ENCODE measurements around the gene P2RY6.
"Not testable (repeated sequence)": the region's sequence is repeated elsewhere in the genome, so short reads cannot be mapped to it uniquely, and the experiment has no call there.

Gene P2RY6, protein sequence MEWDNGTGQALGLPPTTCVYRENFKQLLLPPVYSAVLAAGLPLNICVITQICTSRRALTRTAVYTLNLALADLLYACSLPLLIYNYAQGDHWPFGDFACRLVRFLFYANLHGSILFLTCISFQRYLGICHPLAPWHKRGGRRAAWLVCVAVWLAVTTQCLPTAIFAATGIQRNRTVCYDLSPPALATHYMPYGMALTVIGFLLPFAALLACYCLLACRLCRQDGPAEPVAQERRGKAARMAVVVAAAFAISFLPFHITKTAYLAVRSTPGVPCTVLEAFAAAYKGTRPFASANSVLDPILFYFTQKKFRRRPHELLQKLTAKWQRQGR

DNA sequence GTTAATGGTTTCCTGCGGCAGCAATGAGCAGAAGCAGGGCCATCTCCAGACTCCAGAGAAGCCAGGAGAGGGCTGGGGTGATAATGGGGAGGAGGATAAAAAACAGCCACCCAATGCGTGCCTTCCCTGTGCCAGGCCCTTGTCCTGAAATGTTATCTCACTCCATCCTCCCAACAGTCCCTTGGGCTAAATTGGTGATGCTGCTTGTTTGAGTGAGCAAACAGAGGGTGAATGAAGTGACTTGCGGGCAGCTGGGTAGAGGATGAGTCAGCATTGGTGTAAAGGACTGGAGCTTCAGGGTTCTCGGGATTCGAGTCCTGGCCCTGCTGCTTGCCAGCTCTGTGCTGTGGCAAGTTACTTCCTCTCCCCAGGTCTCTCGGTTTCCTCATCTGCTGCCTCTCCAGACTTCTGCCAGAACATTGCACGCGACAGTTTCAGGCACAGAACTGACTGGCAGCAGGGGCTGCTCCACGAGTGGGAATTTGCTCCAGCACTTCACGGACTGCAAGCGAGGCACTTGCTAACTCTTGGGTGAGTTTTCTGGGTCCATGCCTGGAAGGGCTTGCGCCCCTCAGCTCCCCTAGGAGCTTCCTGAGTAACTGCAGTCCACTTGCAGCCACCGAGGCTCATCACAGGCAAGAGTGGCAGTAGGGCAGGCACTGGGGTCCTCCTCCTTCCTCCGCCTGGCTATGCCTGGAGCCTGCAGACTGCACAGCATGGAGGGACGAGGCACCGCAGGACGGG lies at the start of gene P2RY6:
TSS of gene P2RY6 (plus strand) at position 403 of the 744 bp plus-strand sequence. CDS start 24,181 bp downstream, outside the sequence.
- DNase-seq = peak; percentile 78

DNA sequence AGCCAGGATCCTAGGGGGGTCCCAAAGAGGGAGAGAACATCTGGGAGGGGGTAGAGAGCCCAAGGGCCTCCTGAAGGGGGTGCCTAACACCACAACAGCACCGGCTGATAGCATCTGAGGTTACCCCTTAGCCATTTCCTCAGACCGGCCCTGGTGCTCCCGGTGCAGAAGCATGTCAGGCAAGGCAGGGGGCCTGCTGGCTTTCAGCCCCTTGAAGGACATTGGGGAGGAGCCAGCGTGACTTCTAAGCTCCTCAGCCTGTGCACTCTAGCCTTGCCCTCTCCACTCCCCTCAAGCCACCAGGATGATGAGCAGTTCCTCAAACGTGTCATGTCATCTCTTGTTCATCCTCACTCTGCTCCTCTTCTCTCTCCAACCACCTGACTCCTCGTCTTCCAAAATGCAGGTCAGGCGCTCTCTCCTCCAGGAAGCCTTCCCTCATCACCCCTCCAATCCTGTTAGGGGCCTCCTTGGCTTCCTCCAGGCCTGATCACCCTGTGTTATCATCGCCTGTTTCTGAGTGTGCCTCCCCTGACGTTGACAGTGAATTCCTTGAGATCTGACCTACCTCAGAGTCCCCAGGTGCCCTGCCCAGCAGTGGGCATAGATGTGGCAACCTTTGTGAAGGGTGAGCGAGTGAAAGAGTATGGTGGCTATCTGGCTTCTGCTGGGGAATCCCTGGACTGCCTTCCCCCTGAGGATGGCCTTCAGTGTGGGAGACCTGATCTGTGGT lies 48.0 kb upstream of the P2RY6 start:
- DNase-seq = no peak

DNA sequence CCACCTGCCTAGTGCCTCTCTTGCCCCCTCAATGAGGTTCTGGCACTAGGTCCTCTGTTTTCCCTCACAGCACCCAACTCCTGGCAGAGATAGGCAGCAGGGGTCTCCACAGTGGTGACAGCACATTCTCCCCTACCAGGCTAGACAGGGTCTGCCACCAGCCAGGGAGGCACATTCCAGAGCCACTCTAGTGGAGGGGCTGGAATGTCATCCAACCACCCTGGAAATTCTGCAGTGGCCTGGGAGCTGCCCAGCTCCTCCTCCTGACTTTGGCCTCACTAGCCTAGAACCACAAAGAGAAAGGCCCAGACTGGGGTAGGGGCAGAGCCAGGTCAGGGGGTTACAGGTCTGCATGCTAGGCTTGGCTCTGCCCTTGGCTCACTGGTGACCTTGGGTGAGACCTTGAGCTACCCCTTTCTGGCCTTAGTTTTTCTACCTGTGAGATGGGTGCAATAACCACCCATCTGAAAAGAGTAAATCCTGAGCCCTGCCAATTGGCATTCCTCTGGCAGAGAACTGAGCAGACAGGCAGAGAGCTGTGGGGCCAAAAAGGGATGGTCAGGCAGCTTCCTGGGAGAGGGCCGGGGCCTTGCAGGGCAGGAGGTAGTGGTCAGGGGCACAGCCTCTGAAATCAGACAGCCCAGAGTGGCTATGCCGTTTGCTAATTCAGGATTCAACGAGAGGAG lies 47.0 kb upstream of the P2RY6 start:
- DNase-seq = no peak

DNA sequence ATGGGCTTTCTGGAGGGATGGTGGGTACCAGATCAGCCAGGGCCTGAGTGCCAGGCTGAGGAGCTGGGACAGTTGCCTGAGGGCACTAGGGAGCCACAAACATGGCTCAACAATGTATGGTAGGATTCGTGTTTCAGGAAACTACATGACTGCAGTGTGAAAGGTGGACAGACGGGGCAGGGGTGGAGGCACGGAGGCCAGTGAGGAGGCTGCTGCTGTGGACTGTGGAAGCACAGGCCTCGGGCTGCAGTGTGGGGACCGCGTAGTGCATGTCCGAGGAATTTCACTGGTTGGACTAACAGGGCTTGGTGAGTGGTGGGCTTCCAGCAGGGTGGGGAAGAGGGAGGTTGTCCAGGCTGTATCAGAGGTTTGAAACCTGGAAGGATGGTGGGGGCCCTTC lies 46.3 kb upstream of the P2RY6 start:
- DNase-seq = no peak

DNA sequence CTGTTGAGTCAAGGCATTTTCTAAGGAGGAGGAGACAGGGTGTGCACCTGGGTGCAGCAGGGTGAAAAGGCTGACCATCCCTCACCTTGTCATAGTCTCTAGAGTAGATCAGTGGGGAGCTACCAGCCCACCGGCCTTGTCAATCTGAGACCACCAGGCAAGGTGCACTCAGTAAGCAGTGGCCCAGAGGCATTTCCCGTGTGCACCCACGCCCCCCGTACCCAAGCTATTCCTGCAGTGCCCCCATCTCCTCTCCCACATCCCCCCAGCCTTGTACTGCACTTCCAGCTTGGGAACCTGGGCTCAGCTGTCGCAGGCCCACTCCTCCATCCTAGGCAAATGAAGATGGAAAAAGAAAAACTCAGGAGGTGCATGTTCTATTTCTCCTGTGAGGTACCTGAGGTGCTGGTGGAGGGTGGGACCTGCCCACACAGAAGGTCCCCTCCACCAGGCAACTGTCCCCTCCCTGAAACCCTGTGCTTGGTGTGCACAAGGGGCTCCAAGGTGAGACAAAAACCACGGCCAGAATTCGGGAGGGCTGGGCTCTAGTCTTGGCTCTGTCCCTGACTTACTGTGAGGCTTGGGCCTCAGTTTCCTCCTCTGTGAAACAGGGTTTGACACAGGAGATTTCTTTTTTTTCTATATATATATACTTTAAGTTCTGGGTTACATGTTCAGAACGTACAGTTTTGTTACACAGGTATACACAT lies 45.7 kb upstream of the P2RY6 start:
- no peak for DNase-seq

DNA sequence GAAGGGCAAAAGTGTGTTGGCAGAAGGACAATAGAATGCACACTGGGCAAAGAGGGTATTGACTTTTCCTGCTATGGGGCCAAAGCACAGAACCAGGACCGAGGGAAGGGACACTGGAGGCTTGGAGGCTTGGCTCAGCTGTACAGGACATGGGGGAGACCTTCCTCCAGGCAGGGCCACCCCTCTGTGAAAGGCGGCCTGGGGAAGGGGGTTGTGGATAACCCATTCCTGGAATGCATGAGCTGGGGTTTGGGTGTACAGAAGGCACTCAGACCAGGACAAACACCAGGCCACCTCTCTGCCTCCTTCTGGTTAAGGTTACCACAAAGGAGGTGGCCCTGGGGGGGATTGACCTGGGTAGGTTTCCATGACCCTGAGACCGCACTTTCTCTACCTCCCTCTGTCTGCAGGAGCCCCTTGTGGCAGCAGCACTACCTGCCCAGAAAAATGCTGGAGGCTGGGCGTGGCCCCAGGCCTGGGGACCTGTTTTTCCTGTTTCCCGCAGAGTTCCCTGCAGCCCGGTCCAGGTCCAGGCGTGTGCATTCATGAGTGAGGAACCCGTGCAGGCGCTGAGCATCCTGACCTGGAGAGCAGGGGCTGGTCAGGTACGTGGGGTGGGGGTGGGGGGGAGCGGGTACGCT lies 44.4 kb upstream of the P2RY6 start:
- DNase-seq = peak; percentile 97

DNA sequence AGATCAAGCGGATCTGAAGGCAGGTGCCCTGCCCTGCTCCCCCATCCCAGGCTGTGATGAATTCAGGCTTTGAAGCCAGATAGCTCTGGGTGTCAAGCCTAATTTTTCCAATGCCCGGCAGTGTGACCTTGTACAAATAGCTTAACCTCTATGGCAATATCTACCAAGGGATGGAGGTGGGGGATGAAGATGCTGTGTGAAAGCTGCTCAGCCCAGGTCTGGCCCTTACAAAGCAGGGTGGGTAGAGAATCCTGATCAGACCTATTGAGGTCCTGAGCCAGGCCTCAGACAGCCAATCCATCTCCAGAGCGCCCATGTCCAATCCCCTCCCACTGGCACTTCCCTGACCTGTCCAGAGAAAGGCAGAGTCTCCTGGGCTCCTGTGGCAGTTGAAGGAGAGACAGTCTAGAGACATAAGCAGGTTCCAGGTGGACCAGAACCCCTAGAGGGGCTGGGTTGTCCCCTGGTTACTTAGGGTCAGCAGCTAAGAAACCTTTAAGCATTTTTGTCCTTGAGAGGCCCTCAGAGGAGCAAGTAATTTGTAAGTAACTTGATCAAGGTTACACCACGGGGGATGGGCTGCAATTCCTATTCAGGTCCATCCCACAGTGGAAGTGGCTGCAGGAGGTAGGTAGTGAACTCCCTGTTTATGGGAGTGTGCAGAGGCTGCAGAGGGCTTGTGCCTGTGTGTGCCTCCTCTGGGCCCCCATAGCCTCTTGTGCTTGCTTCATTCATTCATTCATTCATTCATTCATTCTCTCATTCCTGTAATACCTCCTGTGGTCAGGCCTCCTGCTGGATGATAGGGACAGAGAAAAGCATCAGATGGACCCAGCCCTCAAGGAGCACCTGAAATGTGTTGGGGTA lies 43.6 kb upstream of the P2RY6 start:
- DNase-seq = no peak

DNA sequence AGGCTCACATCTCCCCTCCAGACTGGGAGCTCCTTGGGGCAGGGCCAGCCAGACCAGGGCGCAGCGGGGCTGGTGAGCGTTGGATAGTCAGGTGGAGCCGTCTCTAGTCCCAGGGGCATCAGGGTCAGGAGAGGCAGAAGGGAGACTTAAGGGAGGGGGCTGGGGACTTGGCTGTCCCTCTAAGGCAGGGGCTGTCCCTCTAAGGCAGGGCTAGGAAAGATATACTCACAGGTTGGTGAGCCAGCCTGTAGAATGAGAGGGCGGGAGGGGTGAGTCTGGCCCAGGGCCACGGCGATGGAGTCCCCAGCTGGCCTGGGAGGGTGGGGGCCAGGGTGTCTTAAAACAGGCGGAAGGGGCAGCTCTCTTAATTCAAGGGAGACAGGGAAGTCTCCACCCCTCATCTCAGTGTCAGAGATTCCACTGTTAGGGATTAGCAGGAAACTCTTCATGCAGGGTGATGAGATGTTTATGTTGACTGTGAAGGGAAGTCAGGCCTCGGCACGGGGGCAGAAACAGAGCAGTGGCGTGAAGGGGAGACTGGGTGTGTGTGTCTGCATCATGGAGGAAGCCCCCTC lies 42.7 kb upstream of the P2RY6 start:
- DNase-seq = no peak

DNA sequence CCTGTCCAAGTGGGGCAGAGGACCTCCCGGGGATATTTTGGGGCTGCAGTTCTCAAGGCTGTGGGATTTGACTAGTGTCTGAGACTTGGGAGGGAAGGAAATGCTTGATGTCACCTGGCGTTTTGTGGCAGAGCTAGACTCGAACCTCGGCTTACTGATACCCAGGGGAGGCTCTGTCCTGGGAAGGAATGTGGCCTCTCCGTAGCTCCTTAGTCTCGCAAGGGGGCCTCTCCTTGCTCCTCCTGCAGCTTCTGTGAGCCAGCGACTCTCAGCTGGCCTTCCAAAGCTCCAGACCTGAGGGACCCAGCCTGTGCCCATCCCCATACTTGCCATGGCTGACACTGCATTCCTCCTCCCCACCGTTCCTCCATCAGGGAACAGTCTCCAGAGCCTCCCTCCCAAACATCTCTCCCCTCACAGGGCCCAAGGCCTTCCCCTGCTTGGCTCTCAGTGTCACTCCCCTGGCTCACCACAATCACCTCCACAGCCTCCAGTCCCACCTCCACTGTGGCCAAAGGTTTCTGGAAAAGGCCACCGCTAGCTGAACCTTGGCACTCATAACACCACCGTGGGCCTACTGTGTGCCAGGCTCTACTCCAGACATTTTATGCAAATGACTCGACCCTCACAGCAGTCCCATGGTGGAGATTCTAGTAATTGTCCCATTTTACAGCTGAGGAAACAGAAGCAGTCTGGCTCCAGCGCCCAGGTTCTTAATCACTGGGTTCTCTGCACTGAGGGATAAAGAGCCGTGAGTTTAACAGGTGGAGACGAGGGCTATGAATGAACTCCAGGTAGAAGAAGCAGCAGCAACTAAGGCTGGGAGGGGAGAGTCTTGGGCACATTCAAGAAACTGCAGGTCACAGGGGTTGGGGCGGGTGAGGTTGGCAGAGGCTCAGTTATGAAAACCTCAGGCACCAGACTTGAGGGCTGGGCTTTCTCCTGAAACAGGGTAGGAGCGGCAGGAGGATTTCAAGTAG lies 42.0 kb upstream of the P2RY6 start:
- no peak for DNase-seq

DNA sequence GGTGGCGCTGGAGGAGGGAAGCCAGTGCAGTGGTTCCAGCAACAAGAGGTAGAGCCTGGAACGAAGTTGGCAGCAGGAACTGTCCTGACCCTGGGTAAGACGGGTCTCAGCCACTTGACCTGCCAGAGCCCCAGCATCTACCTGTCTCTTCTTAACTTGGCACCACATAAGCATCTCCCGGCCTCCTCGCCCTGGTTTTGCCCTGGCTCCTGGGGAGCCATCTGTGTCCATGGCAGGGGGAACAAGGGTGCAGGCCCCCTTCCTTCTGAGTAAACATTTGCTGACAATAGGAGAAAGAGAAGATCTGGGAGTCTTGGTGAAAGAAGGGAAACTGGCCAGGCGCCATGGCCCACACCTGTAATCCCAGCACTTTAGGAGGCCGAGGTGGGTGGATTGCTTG lies 41.2 kb upstream of the P2RY6 start:
- DNase-seq = no peak

DNA sequence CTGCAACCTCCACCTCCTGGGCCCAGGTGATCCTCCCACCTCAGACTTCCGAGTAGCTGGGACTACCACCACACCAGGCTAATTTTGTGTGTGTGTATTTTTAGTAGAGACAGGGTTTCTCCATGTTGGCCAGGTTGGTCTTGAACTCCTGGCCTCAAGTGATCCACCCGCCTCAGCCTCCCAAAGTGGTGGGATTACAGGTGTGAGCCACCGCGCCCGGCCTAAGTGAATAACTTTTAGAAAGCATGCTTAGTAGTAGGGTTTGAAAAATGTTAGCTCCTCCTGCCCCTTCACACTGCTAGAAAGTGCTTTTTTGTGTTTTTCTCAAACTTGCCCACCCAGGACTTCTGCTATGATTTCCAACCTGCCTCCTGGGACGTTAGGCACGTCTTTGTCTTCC lies 39.7 kb upstream of the P2RY6 start:
- DNase-seq = not testable (repeated sequence)

DNA sequence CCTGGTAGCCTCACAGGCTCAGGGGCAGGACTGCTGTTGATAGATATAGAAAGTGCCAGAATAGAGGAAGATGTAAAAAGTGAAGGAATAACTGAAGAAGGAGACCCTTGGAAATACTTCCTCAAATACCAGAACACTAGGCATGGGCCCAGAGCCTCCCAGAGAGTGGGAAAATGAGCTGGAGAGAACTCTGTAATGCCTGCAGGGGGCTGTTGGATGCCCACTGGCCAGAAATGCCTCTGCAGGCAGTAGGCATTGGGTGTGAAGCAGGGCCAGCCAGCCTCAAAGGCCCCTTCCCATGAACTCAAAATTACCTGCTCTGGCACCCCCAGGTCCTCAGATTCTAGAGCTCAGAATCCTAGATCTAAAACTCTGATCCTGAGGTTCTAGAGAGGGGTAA lies 38.9 kb upstream of the P2RY6 start:
- DNase-seq = no peak

DNA sequence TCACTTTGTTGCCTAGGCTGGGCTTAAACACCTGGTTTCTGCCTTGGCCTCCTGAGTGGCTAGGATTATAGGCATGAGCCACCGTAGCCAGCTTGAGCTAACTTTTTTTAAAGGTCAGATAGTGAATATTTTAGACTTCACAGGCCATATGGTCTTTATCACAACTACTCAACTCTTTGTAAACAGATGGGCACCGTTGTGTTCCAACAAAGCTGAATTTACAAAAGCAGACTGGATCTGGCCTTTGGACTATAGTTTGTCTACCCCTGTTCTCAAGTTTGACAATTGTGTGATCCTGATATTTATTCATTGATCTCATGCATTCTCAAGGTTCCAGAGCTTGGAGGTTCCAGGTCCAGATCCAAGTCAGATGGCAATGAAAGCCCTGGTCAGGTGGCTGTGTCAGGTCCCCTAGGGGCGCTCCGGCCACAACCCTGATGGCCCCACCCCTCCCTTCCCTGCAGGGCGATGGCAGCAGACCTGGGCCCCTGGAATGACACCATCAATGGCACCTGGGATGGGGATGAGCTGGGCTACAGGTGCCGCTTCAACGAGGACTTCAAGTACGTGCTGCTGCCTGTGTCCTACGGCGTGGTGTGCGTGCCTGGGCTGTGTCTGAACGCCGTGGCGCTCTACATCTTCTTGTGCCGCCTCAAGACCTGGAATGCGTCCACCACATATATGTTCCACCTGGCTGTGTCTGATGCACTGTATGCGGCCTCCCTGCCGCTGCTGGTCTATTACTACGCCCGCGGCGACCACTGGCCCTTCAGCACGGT lies 38.3 kb upstream of the P2RY6 start:
- DNase-seq = no peak

DNA sequence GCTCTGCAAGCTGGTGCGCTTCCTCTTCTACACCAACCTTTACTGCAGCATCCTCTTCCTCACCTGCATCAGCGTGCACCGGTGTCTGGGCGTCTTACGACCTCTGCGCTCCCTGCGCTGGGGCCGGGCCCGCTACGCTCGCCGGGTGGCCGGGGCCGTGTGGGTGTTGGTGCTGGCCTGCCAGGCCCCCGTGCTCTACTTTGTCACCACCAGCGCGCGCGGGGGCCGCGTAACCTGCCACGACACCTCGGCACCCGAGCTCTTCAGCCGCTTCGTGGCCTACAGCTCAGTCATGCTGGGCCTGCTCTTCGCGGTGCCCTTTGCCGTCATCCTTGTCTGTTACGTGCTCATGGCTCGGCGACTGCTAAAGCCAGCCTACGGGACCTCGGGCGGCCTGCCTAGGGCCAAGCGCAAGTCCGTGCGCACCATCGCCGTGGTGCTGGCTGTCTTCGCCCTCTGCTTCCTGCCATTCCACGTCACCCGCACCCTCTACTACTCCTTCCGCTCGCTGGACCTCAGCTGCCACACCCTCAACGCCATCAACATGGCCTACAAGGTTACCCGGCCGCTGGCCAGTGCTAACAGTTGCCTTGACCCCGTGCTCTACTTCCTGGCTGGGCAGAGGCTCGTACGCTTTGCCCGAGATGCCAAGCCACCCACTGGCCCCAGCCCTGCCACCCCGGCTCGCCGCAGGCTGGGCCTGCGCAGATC lies 37.5 kb upstream of the P2RY6 start:
- no peak for DNase-seq

DNA sequence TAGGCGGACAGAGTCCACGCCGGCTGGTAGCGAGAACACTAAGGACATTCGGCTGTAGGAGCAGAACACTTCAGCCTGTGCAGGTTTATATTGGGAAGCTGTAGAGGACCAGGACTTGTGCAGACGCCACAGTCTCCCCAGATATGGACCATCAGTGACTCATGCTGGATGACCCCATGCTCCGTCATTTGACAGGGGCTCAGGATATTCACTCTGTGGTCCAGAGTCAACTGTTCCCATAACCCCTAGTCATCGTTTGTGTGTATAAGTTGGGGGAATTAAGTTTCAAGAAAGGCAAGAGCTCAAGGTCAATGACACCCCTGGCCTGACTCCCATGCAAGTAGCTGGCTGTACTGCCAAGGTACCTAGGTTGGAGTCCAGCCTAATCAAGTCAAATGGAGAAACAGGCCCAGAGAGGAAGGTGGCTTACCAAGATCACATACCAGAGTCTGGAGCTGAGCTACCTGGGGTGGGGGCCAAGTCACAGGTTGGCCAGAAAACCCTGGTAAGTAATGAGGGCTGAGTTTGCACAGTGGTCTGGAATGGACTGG lies 36.8 kb upstream of the P2RY6 start:
- DNase-seq = no peak

DNA sequence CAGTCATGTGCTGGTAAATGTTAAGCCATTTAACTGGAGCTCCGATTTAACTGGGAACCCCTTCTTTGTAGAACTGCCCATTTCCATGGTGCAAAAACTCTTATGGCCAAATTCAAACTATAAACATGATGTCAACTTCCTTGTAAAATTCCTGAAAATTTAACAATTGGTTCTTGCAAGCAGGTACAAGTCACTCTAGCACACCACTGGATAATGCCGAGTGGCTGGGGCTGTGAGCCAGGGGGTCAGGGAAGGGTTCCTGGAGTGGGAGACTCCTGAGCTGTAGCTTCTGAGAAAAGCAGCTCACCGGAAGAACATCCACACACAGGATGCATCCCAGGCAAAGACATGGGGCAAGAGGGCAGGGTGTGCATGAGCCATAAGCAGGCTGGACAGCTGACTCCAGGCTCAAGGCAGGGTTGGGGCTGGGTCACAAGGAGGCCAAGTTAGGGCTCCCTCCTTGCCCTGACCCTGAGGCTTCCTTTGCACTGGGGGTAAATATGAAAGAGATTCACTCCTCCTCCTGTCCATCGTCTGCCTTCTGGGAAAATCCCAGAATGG lies 35.9 kb upstream of the P2RY6 start:
- DNase-seq = no peak

DNA sequence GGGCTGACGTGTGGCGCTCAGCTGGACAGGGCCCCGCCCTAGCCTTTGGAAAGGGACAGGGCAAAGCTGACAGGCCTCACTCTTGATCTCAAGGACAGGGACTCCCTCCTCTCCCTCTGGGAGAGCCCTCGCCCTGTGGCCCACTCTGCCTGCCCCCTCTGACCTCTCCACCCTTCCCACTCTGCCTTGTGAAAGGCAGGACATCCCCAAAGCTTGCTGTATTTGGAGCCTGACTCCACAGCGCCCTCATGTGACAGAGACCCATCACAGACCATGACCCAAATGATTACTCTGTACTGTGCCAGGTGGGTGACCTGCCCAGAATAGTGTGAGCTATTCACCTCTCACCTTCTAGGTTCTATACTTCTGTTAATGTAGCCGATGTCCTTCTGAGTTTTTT lies 35.3 kb upstream of the P2RY6 start:
- DNase-seq = no peak

All from NCI-H510A (cell line).